K562 (cell line): ENCODE results near the gene OSGIN1.

Experiments
- ADNP ChIP-seq: fragments of 200-800 bp; sonication (Bioruptor generic); IDR thresholded peaks from 2 replicates; pipeline ENCODE4 v1.6.1; 2016; ENCODE audit warnings: missing genetic modification characterization, missing compliant biosample characterization
- HDAC6 ChIP-seq: IDR thresholded peaks from 2 replicates; pipeline ENCODE4 v1.6.1; 2012; ENCODE audit warnings: low read depth, mild to moderate bottlenecking, control low read depth, inconsistent platforms, low read length, moderate library complexity
- KAT2B ChIP-seq: IDR thresholded peaks from one replicate; pipeline ENCODE4 v1.6.1; 2012; ENCODE audit warnings: low read depth, mild to moderate bottlenecking, control low read depth, inconsistent platforms, low read length, moderate library complexity
- POLR2AphosphoS5 ChIP-seq: IDR thresholded peaks from 2 replicates; pipeline ENCODE4 v1.6.1; 2011; ENCODE audit warnings: mild to moderate bottlenecking, low read depth, low read length, moderate library complexity; ENCODE audit not compliant: control insufficient read depth, insufficient read depth
- RFX5 ChIP-seq: IDR thresholded peaks from 2 replicates; pipeline ENCODE4 v1.6.1; 2011; ENCODE audit warnings: low read depth, mild to moderate bottlenecking, improper control_type of control experiment, low read length
- TEAD4 ChIP-seq, 2 experiments: sonication (generic) in 1 of 2; formaldehyde crosslinking in 1 of 2; IDR thresholded peaks; 2 replicates each; pipeline versions ENCODE4 v1.6.1 to v1.8.0; 2012 to 2022; ENCODE audit warnings: borderline replicate concordance in 1 of 2, inconsistent platforms in 1 of 2, low read length in 1 of 2, mild to moderate bottlenecking in 1 of 2, missing genetic modification reagents in 1 of 2
- ZNF124 ChIP-seq: sonication (generic); formaldehyde crosslinking; IDR thresholded peaks from 2 replicates; pipeline ENCODE4 v1.8.1; 2022; ENCODE audit warnings: missing genetic modification reagents
- ZNF586 ChIP-seq: fragments of 450-650 bp; formaldehyde crosslinking; conservative IDR thresholded peaks from 2 replicates; pipeline ENCODE4 v1.4.0; 2020; ENCODE audit warnings: mild to moderate bottlenecking, moderate library complexity
- TF ChIP-seq, protein P1 (sequence below), 3 experiments: IDR thresholded peaks in 2 of 3; conservative IDR thresholded peaks in 1 of 3; 2 replicates each; pipeline ENCODE4 v1.5.1; 2011 to 2012; ENCODE audit warnings: low read length in 3 of 3, mild to moderate bottlenecking in 3 of 3, control low read depth in 2 of 3, improper control_type of control experiment in 1 of 3, inconsistent platforms in 1 of 3, low read depth in 1 of 3, mixed read lengths in 1 of 3, moderate library complexity in 1 of 3; ENCODE audit not compliant: insufficient read depth in 2 of 3
- TF ChIP-seq, protein P2 (sequence below): fragments of 250-450 bp; sonication (Bioruptor Pico); IDR thresholded peaks from 2 replicates; pipeline ENCODE4 v1.5.0; 2020; ENCODE audit warnings: mild to moderate bottlenecking, borderline replicate concordance
- TF ChIP-seq, protein P3 (sequence below): fragments of 450-650 bp; IDR thresholded peaks from 2 replicates; pipeline ENCODE4 v1.6.1; 2017; ENCODE audit warnings: mild to moderate bottlenecking, moderate library complexity
- TF ChIP-seq, protein P4 (sequence below), 2 experiments: fragments of 450-650 bp; formaldehyde crosslinking in 1 of 2; IDR thresholded peaks; 2 replicates each; pipeline versions ENCODE4 v1.4.0 to v1.6.1; 2014 to 2020; ENCODE audit warnings: mild to moderate bottlenecking in 2 of 2, borderline replicate concordance in 1 of 2, low read depth in 1 of 2

DNA sequence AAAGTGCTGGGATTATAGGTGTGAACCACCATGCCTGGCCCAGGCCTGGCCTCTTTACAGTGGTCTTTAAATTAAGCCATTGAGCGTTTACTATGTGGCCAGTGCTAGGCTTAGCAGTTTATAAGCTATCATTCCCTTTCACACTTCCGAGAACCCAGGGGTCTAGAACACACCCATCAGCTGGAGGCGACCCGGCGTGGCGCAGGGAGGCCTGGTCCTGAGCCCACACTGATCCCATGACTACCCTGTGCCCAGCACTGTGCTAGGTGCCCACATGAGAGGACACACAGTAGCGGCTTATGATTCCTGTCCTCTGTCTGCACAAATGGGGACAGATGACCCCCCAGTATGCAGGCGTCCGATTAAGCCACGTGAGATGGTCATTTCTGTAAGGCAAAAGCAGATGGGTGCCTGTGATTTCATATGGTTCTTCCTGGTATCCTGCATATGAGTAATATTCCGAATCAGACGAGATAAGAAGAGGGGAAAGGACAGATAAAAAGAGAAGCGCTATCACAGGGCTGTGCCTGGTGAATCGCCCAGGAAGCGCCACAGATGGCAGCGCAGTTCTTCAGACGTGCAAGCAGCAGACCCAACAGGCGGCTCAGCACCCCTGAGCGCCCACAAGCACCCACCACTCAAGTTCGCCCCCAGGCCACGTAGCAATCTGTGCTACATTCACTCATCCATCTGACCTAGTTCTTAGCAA is 5.3 kb downstream of the OSGIN1 start:
- no peak for TF ChIP-seq RFX5
- TF ChIP-seq, protein P1, sequence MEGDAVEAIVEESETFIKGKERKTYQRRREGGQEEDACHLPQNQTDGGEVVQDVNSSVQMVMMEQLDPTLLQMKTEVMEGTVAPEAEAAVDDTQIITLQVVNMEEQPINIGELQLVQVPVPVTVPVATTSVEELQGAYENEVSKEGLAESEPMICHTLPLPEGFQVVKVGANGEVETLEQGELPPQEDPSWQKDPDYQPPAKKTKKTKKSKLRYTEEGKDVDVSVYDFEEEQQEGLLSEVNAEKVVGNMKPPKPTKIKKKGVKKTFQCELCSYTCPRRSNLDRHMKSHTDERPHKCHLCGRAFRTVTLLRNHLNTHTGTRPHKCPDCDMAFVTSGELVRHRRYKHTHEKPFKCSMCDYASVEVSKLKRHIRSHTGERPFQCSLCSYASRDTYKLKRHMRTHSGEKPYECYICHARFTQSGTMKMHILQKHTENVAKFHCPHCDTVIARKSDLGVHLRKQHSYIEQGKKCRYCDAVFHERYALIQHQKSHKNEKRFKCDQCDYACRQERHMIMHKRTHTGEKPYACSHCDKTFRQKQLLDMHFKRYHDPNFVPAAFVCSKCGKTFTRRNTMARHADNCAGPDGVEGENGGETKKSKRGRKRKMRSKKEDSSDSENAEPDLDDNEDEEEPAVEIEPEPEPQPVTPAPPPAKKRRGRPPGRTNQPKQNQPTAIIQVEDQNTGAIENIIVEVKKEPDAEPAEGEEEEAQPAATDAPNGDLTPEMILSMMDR (IDR thresholded peaks at IDR 0.05 in 2 of 3, conservative IDR thresholded peaks at IDR 0.05 in 1 of 3; ENCODE audit: insufficient read depth in 2 of 3, low read depth in 1 of 3, low read length in 3 of 3): no peak
- TF ChIP-seq, protein P2, sequence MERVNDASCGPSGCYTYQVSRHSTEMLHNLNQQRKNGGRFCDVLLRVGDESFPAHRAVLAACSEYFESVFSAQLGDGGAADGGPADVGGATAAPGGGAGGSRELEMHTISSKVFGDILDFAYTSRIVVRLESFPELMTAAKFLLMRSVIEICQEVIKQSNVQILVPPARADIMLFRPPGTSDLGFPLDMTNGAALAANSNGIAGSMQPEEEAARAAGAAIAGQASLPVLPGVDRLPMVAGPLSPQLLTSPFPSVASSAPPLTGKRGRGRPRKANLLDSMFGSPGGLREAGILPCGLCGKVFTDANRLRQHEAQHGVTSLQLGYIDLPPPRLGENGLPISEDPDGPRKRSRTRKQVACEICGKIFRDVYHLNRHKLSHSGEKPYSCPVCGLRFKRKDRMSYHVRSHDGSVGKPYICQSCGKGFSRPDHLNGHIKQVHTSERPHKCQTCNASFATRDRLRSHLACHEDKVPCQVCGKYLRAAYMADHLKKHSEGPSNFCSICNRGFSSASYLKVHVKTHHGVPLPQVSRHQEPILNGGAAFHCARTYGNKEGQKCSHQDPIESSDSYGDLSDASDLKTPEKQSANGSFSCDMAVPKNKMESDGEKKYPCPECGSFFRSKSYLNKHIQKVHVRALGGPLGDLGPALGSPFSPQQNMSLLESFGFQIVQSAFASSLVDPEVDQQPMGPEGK (CRISPR knock-in tag): no peak
- no peak for TF ChIP-seq HDAC6
- TF ChIP-seq KAT2B: no peak
- TF ChIP-seq, protein P3, sequence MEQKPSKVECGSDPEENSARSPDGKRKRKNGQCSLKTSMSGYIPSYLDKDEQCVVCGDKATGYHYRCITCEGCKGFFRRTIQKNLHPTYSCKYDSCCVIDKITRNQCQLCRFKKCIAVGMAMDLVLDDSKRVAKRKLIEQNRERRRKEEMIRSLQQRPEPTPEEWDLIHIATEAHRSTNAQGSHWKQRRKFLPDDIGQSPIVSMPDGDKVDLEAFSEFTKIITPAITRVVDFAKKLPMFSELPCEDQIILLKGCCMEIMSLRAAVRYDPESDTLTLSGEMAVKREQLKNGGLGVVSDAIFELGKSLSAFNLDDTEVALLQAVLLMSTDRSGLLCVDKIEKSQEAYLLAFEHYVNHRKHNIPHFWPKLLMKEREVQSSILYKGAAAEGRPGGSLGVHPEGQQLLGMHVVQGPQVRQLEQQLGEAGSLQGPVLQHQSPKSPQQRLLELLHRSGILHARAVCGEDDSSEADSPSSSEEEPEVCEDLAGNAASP: no peak
- no peak for TF ChIP-seq POLR2AphosphoS5
- TF ChIP-seq, protein P4, sequence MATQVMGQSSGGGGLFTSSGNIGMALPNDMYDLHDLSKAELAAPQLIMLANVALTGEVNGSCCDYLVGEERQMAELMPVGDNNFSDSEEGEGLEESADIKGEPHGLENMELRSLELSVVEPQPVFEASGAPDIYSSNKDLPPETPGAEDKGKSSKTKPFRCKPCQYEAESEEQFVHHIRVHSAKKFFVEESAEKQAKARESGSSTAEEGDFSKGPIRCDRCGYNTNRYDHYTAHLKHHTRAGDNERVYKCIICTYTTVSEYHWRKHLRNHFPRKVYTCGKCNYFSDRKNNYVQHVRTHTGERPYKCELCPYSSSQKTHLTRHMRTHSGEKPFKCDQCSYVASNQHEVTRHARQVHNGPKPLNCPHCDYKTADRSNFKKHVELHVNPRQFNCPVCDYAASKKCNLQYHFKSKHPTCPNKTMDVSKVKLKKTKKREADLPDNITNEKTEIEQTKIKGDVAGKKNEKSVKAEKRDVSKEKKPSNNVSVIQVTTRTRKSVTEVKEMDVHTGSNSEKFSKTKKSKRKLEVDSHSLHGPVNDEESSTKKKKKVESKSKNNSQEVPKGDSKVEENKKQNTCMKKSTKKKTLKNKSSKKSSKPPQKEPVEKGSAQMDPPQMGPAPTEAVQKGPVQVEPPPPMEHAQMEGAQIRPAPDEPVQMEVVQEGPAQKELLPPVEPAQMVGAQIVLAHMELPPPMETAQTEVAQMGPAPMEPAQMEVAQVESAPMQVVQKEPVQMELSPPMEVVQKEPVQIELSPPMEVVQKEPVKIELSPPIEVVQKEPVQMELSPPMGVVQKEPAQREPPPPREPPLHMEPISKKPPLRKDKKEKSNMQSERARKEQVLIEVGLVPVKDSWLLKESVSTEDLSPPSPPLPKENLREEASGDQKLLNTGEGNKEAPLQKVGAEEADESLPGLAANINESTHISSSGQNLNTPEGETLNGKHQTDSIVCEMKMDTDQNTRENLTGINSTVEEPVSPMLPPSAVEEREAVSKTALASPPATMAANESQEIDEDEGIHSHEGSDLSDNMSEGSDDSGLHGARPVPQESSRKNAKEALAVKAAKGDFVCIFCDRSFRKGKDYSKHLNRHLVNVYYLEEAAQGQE (IDR thresholded peaks at IDR 0.05; ENCODE audit: borderline replicate concordance): no peak
- TF ChIP-seq, protein P4 (CRISPR knock-in tag; IDR thresholded peaks at IDR 0.05; ENCODE audit: low read depth): no peak
- TF ChIP-seq ADNP (tag): no peak
- no peak for TF ChIP-seq TEAD4 (IDR thresholded peaks at IDR 0.05; ENCODE audit: low read length)
- no peak for TF ChIP-seq TEAD4 (CRISPR knock-in tag; IDR thresholded peaks at IDR 0.05; ENCODE audit: borderline replicate concordance)
- TF ChIP-seq ZNF124 (CRISPR knock-in tag): no peak
- TF ChIP-seq ZNF586 (CRISPR knock-in tag): no peak
